Measurements from ENCODE around the gene SHLD1.

Gene SHLD1

DNA sequence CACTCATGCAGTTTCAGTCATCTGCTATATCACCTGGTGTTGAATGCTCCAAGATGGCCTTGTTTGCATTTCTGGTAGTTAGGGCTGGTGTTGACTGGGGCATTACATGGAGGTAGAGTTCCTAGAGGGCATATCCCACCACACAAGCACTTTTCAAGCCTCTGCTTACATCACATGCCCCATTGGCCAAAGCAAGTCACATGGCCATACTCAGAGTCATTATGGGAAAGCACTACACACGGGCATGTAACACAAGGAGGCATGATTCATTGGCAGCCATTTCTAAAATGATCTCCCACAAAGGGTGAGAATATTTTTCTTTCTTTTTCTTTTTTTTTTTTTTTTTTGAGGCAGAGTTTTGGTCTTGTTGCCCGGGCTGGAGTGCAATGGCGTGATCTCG lies 126.9 kb downstream of the SHLD1 start:
- TF ChIP-seq, protein P1, sequence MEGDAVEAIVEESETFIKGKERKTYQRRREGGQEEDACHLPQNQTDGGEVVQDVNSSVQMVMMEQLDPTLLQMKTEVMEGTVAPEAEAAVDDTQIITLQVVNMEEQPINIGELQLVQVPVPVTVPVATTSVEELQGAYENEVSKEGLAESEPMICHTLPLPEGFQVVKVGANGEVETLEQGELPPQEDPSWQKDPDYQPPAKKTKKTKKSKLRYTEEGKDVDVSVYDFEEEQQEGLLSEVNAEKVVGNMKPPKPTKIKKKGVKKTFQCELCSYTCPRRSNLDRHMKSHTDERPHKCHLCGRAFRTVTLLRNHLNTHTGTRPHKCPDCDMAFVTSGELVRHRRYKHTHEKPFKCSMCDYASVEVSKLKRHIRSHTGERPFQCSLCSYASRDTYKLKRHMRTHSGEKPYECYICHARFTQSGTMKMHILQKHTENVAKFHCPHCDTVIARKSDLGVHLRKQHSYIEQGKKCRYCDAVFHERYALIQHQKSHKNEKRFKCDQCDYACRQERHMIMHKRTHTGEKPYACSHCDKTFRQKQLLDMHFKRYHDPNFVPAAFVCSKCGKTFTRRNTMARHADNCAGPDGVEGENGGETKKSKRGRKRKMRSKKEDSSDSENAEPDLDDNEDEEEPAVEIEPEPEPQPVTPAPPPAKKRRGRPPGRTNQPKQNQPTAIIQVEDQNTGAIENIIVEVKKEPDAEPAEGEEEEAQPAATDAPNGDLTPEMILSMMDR (IDR thresholded peaks at IDR 0.05; ENCODE audit: low read depth, low read length), result no peak
- no peak for DNase-seq (ENCODE audit: low read depth in 2 of 2)
- H3K4me3 ChIP-seq (replicated peaks in 1 of 2; ENCODE audit: low read depth in 2 of 2, low read length in 2 of 2), result no peak overlapping the region

DNA sequence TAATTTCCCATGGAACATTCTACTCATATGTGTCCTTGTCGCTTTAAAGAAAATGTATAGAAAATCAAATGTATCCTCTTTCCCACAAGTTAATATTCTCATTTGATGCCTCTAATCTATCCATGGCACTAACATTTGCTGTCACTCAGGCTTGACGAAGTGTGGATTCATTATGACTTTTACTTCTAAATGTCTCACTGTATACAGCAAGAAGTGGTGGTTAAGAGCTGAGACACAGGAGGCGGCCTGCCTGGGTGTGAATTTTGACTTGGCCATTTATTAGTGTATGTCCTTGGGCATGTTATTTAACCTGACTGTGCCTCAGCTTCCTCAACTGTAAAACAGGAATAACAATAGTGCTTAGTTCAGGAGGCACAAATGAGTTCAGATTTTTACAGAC lies 130.1 kb downstream of the SHLD1 start:
- H3K4me3 ChIP-seq (replicated peaks in 1 of 2; ENCODE audit: low read depth in 2 of 2, low read length in 2 of 2), result no peak overlapping the region
- TF ChIP-seq, protein P1 (IDR thresholded peaks at IDR 0.05; ENCODE audit: low read depth, low read length), result no peak
- no peak for DNase-seq (ENCODE audit: low read depth in 2 of 2)

DNA sequence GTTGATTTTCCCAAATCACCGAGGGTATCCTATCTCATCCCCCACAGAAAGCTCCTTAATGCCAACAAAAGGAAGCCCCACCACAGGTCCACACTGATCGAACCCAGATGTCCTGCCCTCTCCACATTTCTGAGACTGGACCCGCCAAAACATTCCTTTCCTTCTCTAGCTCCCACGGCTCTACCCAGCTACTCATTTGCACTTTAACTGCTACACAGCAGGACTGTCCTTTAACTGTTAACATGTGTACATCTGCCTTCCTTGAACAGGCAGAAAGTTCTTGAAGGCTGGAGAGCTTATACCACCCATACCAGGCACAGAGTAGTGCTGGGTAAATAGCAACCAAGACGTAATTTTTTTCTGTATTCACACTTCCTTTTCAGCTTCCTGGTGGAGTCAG lies 131.5 kb downstream of the SHLD1 start:
- TF ChIP-seq, protein P1 (IDR thresholded peaks at IDR 0.05; ENCODE audit: low read depth, low read length), result no peak
- no peak overlapping the region for H3K4me3 ChIP-seq (replicated peaks in 1 of 2; ENCODE audit: low read depth in 2 of 2, low read length in 2 of 2)
- no peak for DNase-seq (ENCODE audit: low read depth in 2 of 2)

DNA sequence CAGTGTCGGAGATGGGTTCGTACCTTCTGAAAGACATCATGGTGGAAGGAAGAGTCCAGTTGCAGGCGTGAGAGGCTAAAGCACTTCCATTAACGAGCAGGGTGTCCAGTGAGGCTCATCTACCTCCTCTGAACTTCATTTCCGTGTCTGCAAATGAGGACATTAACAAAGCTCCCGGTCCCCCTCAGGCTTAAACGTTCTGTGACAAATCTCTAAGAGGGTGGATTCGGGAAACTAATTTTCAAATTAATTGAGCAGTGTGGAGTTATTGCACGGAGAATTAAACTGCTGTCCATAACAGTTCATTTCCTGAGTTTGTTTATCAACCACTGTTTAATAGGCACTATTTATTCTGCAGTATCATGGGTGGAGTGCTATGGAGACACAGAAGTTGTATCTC lies 132.0 kb downstream of the SHLD1 start:
- TF ChIP-seq, protein P1 (IDR thresholded peaks at IDR 0.05; ENCODE audit: low read depth, low read length), result no peak
- H3K4me3 ChIP-seq (replicated peaks in 1 of 2; ENCODE audit: low read depth in 2 of 2, low read length in 2 of 2), result no peak overlapping the region
- no peak for DNase-seq (ENCODE audit: low read depth in 2 of 2)

DNA sequence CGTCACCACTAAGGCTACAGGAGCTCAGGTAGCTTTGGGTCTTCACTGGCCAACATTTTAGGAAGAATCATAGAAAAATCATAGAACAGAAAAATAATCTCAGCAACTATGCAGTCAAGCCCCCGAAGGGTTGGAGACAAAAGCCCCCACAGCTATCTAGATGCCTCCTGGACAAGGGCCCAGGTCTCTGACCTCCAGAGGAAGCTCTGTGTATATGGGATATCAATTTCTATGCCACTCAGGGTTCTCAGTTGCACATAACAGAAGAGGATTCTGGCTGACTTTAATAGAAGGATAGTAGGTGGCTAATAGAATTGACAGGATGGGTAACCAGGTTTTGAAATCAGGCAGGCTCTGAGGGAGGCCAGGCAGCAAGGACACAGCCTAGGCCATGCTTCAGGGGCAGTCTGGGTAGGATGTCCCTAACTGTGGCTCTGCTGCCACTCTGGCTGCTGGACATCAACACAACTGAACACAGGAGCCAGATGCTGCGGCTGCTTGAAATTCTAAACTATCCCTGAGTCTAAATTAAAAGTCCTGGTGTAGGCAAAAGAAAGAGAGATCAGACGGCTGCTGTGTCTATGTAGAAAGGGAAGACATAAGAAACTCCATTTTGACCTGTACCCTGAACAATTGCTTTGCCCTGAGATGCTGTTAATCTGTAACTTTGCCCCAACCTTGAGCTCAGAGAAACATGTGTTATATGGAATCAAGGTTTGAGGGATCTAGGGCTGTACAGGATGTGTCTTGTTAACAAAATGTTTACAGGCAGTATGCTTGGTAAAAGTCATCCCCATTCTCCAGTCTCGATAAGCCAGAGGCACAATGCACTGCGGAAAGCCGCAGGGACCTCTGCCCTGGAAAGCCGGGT lies 134.5 kb downstream of the SHLD1 start:
- no peak overlapping the region for H3K4me3 ChIP-seq (replicated peaks in 1 of 2; ENCODE audit: low read depth in 2 of 2, low read length in 2 of 2)
- TF ChIP-seq, protein P1 (IDR thresholded peaks at IDR 0.05; ENCODE audit: low read depth, low read length), result no peak
- no peak for DNase-seq (ENCODE audit: low read depth in 2 of 2)

- H3K4me3 ChIP-seq (replicated peaks in 1 of 2; ENCODE audit: low read depth in 2 of 2, low read length in 2 of 2), result no peak overlapping the region
- no peak for DNase-seq (ENCODE audit: low read depth in 2 of 2)
- TF ChIP-seq, protein P1 (IDR thresholded peaks at IDR 0.05; ENCODE audit: low read depth, low read length), result no peak
Observed at GRCh38 chr20:5885866-5886265, 135.7 kb downstream of the SHLD1 start.

All from cardiac fibroblast (primary cell).